ENCODE results near the gene NVL.
"Not testable (repeated sequence)": the region's sequence is repeated elsewhere in the genome, so short reads cannot be mapped to it uniquely, and the experiment has no call there.

The NVL gene

DNA sequence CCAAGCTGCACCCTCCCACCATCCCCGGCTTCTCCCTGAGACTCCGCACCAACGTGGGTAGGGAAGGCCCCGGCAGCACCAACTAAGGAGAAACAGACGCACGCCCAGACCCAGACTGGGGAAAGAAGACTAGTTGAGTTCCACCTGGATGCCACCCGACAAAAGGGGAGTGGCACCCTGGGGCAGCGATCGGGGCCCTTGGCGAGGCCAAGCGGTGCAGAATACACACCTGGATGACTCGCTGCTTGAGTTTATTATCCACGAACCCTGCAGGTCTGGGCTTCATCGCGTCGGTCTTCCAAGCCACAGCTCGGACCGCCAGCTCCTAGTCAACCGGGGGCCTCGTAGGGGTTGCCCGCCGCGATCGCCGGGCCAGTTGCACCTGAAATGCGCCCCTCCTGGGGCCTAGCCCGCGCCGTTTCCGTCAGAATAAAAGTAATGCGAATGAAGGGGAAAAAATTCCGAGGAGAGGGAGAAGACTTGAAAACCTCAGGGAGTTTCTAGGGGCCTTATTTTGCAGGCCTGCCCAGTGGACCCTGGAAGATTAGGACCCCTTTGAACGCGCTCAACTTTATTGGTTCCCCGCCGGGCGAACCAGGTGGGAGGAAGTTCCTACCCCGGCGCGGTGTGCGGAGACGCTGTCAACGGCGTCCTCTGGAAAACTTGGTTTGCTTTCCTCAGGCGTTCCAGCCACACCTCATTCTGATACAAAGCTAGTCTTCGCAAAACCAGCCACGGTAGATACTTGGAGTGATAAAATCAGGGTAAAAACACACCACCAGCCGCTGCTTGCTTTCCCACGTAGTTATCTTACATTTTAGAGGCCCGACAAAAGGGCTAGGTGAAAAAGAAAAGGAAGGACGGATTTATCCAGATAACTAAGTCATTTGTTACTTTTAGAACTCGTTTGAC is at the start of gene NVL:
Gene NVL, minus strand, starts transcription at position 331 of the 912 bp plus-strand sequence. Its CDS starts 45 bp downstream, at position 286.
- peak; percentile 97 for DNase-seq

GRCh38 chr1:224378855-224379631 is 49.1 kb upstream of the NVL start:
- DNase-seq, result no peak

- DNase-seq, result peak; percentile 23
Observed at GRCh38 chr1:224377676-224378006, 47.7 kb upstream of the NVL start.

GRCh38 chr1:224375059-224375458 is 45.1 kb upstream of the NVL start:
- no peak for DNase-seq

- no peak for DNase-seq
Observed at GRCh38 chr1:224373008-224373590, 43.1 kb upstream of the NVL start.

DNA sequence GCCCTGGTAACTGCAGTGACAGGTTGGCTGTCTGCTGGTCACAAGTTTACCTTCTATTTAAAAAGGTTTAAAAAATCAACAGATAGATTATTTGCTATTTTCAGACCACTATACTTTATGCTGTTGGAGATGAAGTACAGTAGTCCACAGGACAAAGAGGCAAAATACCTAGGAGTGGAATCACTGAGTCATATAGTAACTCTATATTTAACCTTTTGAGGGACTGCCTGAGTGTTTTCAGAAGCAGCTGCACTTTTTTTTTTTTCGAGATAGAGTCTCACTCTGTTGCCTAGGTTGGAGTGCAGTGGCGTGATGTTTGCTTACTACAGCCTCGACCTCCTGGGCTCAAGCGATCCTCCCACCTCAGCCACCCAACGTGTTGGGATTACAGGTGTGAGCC is 38.4 kb upstream of the NVL start:
- no peak for DNase-seq

GRCh38 chr1:224359207-224359606 is 29.2 kb upstream of the NVL start:
- DNase-seq, result no peak

DNA sequence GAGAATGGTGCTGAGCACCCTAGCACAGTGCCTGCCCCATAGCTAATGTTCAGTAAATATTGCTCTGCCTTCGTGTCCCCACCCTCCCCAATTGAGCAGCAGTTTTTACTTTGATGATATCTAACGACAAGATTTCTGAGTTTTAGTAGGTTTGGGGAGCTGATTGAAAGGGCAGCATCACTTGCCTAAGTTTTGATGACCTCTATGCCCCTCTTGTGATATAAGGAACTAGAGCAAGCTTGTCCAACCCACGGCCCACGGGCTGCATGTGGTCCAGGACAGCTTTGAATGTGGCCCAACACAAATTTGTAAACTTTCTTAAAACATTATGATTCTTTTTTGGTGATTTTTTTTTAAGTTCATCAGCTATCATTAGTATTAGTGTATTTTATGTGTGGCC is 28.3 kb upstream of the NVL start:
- no peak for DNase-seq

DNA sequence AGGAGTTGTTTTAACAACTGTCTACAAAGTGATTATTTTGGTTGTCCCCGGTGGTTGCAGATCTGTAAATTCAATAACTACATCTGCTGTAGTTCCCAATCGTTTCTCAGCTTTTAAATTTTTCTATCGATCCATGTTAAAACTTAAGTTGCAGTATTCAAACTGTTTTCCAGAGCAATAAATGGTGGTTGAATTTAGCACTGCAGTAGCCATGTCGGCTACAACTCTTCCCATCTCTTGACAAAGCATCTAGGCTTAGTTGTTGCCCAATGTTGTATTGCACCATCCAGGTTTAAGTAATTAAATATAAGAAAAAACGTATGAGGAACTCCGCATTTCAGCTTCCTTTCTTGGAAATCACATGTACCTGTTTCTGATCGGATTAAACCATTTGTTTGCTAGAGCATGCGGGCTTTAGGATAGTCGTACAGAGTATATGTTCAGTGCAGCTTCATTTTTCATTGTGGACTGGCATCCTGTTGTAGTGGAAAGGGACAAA is 27.7 kb upstream of the NVL start:
- no peak for DNase-seq

DNA sequence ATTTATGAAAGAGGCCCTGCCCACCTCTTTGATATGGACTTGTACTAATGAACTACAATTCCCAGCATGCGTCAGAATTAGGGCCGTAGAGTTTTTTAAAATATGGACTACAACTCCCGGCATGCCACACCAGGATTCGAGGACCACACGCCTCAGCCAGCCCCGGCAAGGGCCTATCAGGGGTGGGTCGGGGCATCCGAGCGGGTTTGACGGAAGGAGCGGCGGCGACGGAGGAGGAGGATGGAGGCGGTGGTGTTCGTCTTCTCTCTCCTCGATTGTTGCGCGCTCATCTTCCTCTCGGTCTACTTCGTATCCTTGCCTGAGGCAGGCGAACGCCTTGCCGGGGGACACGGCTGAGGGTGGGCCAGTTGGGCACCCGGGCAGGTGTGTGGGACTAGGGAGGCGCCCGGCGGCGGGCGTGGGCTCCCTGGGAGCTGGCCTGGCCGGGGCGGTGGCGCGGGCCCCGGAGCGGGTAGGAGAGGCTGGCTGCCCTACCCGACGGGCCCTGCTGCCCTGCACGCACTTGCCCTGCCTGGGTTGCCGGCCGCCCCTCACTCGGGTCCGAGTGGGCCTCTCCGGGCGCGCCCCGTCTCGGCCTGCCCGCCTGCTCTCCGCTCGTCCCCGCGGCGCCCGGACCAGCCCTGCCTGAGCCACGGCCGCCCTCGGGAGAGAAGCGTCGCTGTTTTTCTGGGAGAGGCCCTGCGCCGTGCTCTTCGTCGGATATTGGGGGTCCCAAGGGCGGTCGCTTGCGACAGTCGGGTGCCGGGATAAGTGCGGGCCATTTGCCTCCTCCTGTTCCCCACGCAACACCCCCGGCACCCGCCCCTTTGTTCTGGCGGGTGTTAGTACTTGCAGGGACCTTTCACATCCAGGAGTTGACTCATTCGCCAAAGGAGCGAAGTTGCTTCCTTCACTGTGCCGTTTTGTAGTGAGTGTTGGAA is 27.0 kb upstream of the NVL start, which contains the start of gene CNIH4:
Gene CNIH4, plus strand, starts transcription at position 195 of the 941 bp plus-strand sequence. Its CDS starts 46 bp downstream, at position 241.
- DNase-seq, result peak; percentile 96

DNA sequence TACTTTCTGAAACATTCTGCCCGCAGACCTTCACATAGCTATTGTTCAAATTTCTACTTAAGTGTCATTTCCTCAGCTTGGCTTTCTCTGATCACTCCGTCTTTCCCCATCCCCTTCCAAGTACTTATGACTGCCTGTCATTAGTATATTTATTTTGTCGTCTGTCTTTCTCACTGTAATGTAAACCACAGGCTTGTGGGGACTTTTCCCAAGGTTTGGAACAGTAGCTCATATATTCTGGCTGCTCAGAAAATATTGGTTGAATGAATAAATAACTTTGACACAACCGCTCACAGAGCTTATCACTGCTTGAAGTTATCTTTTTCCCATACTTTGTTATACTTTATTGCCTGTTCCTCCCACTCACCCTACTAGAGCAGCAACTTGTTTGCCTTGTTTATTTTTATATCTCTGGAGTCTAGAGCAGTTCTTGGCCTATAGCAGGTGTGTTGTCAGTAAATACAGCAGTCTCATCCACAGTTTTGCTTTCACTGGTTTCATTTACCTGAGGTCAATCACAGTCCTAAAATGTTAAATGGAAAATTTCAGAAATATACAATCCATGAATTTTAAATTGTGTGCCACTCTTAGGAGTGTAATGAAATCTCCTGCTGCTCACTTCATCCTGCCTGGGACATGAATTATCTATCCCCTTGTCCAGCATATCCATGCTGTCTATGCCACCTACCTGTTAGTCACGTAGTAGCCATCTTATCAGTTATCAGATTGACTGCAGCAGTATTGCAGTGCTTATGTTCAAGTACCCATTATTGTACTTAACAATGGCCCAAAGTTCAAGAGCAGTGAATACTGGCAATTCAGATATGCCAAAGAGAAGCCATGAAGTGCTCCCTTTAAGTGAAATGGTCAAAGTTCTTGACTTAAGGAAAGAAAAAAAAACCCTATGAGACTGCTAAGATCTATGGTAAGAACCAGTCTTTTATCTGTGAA is 24.3 kb upstream of the NVL start:
- DNase-seq, result no peak

GRCh38 chr1:224352436-224353085 is 22.6 kb upstream of the NVL start:
- DNase-seq, result not testable (repeated sequence)

- not testable (repeated sequence) for DNase-seq
Observed at GRCh38 chr1:224349716-224350115, 19.7 kb upstream of the NVL start.

DNA sequence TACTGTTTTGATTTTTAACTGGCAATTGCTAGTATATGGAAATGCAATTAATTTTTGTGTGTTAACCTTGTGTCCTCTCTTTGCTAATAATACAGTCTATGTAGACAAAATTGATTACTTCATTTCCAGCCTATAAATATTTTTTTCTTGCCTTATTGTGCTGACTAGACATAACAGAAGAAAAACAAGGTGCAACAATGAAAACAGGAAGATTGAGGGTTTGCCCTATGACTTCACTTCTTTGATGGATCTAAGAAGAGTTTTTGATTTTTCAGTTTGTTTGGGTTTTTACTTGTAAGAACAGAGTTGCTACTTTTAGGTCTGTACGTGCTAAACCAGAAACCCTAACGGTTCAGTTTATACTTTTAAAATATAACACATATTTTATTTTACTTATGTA is 18.2 kb upstream of the NVL start:
- no peak for DNase-seq

DNA sequence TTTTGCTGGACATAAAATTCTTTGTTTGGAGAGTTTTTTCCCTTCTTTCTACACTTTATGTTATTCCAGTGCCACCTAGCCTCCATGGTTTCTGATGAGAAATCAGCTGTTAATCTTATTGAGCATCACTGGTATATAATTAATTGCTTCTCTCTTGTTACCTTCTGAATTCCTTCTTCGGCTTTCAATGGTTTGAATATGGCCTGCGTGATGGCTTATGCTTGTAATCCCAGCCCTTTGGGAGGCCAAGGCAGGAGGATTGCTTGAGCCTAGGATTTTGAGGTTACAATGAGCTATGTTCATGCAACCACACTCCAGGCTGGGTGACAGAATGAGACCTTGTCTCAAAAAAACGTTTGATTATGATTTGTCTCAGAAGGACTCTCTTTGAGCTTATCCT is 13.7 kb upstream of the NVL start:
- no peak for DNase-seq

DNA sequence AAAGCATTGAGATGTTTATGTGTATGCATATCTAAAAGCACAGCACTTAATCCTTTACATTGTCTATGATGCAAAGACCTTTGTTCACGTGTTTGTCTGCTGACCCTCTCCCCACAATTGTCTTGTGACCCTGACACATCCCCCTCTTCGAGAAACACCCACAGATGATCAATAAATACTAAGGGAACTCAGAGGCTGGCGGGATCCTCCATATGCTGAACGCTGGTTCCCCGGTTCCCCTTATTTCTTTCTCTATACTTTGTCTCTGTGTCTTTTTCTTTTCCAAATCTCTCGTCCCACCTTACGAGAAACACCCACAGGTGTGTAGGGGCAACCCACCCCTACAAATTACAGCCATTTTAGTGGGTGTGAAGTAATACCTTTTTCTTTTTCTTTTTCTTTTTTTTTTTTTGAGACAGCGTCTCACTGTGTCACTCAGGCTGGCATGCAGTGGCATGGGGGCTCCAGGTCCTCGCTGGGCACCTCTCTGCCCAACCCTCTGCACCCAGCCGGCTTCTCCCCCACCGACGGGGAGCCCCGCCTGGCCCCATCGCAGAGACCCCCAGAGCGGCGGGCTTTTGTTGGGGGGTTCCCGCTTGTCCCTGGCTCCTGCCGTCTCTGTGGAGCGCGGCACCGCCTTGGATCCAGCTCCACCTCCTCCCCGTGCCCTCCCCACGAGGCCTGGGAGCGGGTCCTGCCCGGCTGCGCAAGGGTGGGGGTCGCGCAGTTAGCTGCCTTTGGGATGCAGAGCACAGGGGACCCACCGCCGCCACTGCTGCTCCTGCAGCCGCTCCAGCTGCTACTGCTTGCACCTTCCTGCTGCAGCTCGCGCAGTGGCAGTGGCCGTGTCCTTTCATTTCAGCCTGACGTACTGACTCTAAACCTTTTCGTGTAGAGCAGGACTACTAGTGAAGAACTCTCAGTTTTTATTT is 10.7 kb upstream of the NVL start:
- peak; percentile 46 for DNase-seq

DNA sequence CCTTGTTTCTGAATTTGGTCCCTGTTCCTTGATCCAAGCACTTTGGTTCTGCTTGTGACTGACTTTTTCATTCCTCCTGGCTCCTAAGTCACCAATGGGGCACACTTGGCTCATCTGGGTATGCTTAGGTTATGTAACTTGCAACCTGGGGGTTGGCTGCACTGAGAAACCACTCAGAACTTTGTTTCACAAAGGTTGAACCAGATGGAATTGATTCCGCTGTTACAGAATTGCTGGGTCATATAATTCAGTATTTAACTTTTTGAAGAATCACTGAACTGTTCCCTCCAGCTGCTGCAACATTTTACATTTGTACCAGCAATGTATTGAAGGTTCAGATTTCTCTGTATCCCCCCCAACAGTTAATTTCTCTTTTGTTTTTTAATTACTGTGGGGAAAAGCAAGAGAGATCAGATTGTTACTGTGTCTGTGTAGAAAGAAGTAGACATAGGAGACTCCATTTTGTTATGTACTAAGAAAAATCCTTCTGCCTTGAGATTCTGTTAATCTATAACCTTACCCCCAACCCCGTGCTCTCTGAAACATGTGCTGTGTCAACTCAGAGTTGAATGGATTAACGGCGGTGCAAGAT is 9.6 kb upstream of the NVL start:
- DNase-seq, result no peak

DNA sequence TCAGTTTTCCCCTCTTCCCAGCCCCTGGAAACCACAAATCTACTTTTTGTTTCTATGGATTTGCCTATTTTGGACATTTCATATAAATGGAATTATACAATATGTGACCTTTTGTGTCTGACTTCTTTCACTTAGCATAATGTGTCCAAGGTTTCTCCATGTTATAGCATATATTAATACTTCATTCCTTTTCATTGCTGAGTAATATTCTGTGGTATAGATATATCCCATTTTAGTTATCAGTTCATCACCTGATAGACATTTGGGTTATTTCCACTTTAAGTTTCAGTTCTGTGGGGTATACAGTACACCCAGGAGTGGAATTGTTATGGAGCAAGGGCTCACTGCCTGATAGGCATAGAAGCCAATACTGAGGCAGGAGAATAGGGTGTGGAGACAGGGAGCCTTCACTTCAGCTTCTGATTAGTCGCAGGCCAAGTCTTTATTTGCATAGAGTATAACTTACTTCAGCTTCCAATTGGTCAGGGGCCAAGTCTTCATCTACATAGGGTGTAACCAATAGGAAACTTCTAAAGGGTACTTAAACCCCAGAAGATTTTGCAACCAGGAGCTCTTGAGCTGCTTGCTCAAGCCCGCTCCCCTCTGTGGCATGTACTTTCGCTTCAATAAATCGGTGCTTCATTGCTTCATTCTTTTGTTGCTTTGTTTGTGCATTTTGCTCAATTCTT is 8.3 kb upstream of the NVL start:
- DNase-seq, result no peak
